Coronary artery (tissue), 2 donors: ENCODE data around the gene C6orf62.
"Not testable (repeated sequence)": the region's sequence is repeated elsewhere in the genome, so short reads cannot be mapped to it uniquely, and the experiment has no call there.

Experiments
- DNase-seq: peaks from one replicate; pipeline ENCODE4 v3.0.0-alpha.2; 2017; ENCODE audit warnings: low spot score
- H3K27ac ChIP-seq, 2 donors: fragments of 200-600 bp; sonication (generic); one replicate each; pipeline ENCODE4 v1.5.1; 2016 to 2019
- H3K4me3 ChIP-seq: fragments of 200-600 bp; sonication (generic); 2 replicates; pipeline ENCODE4 v1.5.1; 2016; ENCODE audit warnings: mild to moderate bottlenecking, moderate library complexity
- TF ChIP-seq, protein P1 (sequence below): fragments of 200-600 bp; sonication (generic); IDR thresholded peaks from one replicate; pipeline ENCODE4 v1.5.1; 2019; ENCODE audit warnings: antibody characterized with exemption

The C6orf62 gene

GRCh38 chr6:24663189-24663588 is 55.8 kb downstream of the C6orf62 start:
- Histone ChIP-seq H3K27ac (no peak overlapping the region), H3K4me3 (no peak overlapping the region)
- TF ChIP-seq, protein P1, sequence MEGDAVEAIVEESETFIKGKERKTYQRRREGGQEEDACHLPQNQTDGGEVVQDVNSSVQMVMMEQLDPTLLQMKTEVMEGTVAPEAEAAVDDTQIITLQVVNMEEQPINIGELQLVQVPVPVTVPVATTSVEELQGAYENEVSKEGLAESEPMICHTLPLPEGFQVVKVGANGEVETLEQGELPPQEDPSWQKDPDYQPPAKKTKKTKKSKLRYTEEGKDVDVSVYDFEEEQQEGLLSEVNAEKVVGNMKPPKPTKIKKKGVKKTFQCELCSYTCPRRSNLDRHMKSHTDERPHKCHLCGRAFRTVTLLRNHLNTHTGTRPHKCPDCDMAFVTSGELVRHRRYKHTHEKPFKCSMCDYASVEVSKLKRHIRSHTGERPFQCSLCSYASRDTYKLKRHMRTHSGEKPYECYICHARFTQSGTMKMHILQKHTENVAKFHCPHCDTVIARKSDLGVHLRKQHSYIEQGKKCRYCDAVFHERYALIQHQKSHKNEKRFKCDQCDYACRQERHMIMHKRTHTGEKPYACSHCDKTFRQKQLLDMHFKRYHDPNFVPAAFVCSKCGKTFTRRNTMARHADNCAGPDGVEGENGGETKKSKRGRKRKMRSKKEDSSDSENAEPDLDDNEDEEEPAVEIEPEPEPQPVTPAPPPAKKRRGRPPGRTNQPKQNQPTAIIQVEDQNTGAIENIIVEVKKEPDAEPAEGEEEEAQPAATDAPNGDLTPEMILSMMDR: no peak
- DNase-seq: no peak

GRCh38 chr6:24662236-24662635 is 56.7 kb downstream of the C6orf62 start:
- Histone ChIP-seq H3K27ac (no peak overlapping the region), H3K4me3 (no peak overlapping the region)
- DNase-seq: no peak
- TF ChIP-seq, protein P1: no peak

DNA sequence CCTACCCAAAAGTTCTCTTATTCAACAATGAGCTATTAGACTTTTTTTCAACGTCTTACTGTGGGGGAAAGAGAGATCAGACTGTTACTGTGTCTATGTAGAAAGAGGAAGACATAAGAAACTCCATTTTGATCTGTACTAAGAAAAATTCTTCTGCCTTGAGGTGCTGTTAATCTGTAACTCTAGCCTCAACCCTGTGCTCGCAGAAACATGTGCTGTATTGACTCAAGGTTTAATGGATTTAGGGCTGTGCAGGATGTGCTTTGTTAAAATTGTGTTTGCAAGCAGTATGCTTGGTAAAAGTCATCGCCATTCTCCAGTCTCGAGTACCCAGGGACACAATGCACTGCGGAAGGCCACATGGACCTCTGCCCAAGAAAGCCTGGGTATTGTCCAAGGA is 57.2 kb downstream of the C6orf62 start:
- H3K27ac ChIP-seq, DNase-seq, H3K4me3 ChIP-seq: not testable (repeated sequence)

DNA sequence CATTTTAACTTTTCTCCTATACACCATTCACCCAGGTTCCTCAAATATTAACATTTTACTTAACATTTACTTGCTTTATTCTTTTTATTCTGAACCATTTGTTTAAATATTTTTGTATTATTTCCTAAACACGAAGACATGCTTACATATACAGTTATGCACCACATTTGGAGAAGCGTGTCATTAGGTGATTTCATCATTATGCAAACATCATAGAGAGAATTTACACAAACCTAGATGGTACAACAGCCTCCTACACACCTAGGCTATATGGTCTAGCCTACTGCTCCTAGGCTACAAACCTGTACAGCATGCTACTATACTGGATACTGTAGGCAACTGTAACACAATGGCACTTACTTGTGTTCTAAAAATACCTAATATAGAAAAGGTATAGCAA is 58.8 kb downstream of the C6orf62 start:
- no peak for DNase-seq
- Histone ChIP-seq H3K4me3 (no peak overlapping the region), H3K27ac (no peak overlapping the region)
- TF ChIP-seq, protein P1: no peak

DNA sequence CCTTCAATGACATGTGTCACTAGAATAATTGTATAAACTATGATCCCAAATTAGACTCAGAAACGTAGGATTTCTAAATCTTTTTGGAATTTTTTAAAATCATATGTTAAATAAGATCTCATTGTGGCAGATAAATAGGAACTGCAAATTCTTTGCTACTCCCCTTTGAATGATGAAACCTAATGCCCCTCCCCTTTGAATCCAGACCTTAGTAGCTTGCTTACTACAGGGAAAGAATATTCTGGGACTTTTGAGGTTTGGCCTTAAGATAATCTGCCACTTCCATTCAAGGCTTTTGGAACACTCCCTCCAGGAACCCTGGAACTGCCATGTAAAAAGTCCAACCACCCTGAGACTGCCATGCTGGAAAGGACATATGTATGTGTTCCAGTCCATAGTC is 59.4 kb downstream of the C6orf62 start:
- no peak overlapping the region for H3K4me3 ChIP-seq
- TF ChIP-seq, protein P1: no peak
- H3K27ac ChIP-seq: no peak overlapping the region
- DNase-seq: no peak

GRCh38 chr6:24658573-24659560 is 60.1 kb downstream of the C6orf62 start:
- no peak overlapping the region for H3K27ac ChIP-seq
- H3K4me3 ChIP-seq: no peak overlapping the region
- no peak for DNase-seq

DNA sequence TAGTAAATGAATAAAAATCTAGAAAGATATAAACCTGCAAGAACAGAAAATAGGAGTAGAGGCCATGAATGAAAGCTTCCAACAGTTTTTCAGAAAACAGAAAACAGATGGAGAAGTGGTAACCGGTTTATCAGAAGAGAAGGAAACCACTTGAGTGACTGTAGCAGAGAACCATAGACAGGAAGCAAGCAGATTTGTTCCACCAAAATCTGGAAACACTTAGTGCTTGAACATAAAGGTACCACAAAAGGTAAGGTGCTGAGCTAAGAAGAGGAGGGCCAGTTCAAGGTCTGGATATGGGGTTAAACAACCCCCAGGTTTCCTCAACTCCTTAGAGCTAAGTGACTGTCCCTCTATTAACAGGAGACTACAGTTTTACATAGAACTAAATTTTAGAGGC is 63.7 kb downstream of the C6orf62 start:
- no peak overlapping the region for H3K27ac ChIP-seq
- DNase-seq: no peak

More at GRCh38 chr6:24658573-24659560, 60.1 kb downstream of the C6orf62 start:
- TF ChIP-seq, protein P1: no peak

More for the DNA sequence above, 63.7 kb downstream of the C6orf62 start:
- TF ChIP-seq, protein P1: no peak
- no peak overlapping the region for H3K4me3 ChIP-seq
